ENCODE measurements around the gene NT5DC4.

GRCh38 chr2:112674229-112674628 is 46.6 kb upstream of the NT5DC4 start:
- no peak for TF ChIP-seq CTCF (conservative IDR thresholded peaks at IDR 0.05; ENCODE audit: low read length)
- TF ChIP-seq EZH2phosphoT487 (IDR thresholded peaks at IDR 0.05; ENCODE audit: borderline replicate concordance, low read depth, low read length), result no peak

Measured in OCI-LY7 (cell line).